Suppressor macrophage (primary cell): ENCODE data around the gene RHOXF1.
"Not testable (repeated sequence)": the region's sequence is repeated elsewhere in the genome, so short reads cannot be mapped to it uniquely, and the experiment has no call there.

Experiments used
- DNase-seq, 4 experiments: peaks; one replicate each; pipeline ENCODE4 v3.0.0-alpha.2; 2020 to 2022
- total RNA-seq, 17 experiments: gene quantifications; one replicate each; lab custom pipeline; 2026; ENCODE audit warnings: mixed read lengths in 6 of 17, inconsistent platforms in 3 of 17; lab: John Stamatoyannopoulos, UW

The RHOXF1 gene, protein sequence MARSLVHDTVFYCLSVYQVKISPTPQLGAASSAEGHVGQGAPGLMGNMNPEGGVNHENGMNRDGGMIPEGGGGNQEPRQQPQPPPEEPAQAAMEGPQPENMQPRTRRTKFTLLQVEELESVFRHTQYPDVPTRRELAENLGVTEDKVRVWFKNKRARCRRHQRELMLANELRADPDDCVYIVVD
- 0 to 2.1 (median 0) reads per million in 17 experiments for total RNA-seq

DNA sequence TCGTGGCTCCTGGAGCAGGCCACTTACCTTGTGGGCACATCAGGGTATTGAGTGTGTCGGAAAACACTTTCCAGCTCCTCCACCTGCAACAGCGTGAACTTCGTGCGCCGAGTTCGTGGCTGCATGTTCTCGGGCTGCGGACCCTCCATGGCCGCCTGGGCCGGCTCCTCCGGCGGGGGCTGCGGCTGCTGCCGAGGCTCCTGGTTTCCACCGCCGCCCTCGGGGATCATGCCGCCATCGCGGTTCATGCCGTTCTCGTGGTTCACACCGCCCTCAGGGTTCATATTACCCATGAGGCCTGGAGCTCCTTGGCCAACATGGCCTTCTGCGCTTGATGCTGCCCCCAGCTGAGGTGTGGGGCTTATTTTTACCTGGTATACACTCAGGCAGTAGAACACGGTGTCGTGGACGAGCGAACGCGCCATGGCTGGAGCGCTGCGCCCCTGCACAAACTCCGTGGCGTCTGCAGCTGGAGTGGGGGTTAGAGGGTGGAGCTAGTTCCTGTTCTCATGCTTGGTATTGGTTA is at the start of gene RHOXF1:
TSS of gene RHOXF1 (minus strand) at position 476 of the 526 bp plus-strand sequence. CDS start at position 425, 51 bp downstream.
- DNase-seq, result no peak

DNA sequence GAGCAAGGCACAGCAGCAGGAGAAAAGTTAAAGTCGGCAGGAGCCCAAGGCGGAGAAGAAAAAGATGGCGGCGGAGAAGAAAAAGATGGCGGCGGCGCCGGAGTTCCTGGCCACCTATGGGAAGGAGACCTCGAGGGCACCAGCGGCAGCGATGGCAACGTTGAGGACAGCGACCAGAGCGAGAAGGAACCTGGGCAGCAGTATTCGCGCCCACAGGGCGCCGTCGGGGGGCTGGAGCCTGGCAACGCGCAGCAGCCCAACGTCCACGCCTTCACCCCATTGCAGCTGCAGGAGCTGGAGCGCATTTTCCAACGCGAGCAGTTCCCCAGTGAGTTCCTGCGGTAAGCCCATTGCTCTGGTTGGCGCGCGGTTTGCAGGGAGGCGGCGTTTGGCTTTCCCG is 43.4 kb upstream of the RHOXF1 start:
- DNase-seq, result not testable (repeated sequence)

DNA sequence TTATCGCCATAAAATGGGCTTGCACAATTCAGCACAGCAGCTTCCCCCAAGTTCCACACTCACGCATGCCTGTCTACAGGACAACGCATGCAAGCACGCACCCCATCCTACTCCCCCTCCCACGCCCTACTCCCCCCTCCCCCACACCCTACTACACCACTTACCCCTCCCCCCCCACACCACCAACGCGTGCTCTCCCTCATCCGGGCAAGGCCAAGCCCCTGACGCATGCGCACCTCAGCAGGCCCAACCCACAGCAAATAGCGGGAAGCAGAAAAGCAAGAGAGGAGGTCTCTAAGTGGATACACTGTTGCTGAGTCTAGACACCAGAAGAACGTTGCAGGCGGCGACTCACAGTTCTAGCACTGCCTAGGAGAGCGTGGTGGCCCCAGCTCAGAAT is 42.6 kb upstream of the RHOXF1 start, which contains the start of gene RHOXF2:
TSS of gene RHOXF2 (plus strand) at position 301 of the 400 bp plus-strand sequence. CDS start 138 bp downstream, outside the sequence.
- not testable (repeated sequence) for DNase-seq

DNA sequence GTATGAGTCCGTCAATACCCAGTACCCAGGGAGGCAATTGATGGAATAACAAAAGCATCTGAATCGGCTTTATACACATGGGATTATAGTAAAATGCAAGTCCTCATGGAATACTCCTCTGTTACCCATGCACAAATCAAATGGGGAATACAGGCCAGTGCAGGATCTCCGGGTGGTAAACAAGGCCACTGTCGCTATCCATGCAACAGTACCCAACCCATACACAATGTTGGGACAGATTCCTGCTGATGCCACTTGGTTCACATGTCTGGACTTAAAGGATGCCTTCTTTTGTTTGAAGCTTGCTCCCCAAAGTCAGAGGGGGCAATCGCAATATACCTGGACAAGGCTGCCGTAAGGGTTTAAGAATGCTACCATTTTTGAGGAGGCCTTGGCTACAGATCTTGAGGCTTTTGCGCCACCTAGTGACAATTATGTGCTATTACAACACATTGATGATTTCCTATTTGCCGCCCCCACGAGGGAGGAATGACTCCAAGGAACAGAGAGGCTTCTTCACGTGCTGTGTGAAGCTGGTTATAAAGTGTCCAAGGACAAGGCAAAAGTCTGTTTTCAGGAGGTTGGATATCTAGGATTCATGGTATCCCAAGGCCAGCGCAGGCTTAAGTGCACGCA is 34.5 kb upstream of the RHOXF1 start:
- not testable (repeated sequence) for DNase-seq

- no peak for DNase-seq
Observed at GRCh38 chrX:120147537-120147936, 31.8 kb upstream of the RHOXF1 start.

DNA sequence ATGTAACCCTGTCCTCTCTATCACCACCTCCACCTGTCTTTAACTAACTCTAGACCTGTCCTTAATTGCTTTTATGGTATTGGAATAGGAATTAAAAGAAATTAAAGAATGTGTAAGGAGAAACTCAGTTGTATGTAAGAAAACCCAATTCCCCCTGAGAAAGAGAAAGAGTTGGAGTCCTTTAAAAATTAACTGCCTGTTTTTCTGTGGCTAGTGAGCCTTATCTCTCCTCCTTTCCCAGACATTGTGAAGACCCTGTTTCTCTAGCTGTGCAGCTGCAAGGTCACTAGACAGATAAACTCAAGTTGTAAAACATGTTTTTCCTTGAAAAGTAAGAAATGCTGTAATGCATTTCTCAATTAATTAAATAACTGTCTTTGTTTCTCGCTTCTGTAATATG is 30.6 kb upstream of the RHOXF1 start:
- not testable (repeated sequence) for DNase-seq

GRCh38 chrX:120145295-120145925 is 29.7 kb upstream of the RHOXF1 start:
- DNase-seq, result no peak

DNA sequence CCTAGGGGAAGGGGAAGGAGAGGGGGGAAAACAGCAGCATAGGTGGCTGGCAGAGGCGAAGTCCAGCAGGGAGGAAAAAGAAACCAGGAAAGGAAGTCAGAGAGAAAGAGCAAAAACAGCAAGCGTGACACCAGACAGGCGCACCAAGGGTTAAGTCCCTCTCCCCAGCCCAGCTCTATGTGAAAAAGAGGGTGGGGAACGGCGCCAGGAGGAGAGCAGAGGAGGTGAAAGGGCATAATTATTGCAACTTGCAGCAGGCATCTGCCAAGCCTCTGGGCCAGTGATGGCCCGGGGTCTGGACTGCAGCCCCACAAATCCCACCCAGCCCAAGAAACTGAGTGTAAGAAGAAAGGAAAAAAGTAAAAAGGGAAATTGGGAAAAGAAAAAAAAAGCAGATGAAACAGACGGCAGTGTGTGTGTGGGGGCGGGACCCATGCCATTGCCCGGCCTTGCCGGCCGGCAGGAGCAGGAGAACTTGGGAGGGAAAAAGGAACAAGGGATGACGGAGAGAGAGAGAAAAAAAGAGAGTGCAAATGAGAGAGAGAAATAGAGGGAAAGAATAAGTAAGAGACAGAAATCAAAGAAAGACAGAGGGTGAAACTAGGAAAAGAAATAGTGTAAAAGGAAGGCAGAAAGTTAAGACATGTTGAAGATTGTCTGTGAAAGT is 28.6 kb upstream of the RHOXF1 start:
- DNase-seq, result peak in 1 of 4 experiments; percentile 4

- DNase-seq, result no peak
Observed at GRCh38 chrX:120140293-120140981, 24.7 kb upstream of the RHOXF1 start.

DNA sequence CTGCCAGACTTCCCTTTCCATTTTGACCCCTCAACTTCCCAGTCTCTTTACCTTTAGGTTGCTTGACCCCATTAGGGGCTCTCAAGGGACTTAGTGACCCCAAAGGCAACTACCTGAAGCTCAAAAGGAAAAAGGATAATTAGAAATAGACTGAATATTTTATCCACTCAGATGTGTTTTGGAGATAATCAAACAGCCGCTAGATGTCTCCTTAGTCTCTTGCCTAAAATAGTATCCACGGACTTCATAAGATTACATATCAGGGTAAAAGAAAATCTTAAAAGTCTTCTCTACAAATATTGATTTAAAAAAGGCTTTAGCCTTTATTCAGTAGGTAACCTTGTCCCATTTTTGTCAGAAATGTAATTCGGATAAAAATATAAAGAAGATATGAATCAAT is 21.7 kb upstream of the RHOXF1 start:
- DNase-seq, result no peak

GRCh38 chrX:120136840-120137239 is 21.1 kb upstream of the RHOXF1 start:
- DNase-seq, result no peak

DNA sequence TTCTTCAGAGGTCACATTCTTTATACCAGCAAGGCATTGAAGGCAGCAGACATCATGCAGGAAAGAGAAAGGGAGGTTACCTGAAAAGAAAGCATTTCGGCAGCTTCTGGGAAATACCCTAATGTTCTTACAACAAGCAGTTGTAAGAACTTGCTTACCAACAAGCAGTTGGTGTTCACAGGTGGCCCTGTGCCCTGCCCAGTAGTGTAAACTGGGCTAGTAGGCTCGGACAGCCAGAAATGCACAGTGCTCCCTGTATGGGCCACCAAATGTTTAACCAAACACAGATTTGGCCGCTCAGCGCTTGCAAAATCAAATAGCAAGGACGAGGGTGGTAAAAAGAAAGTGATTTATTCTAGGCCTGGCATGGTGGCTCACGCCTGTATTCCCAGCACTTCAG is 20.4 kb upstream of the RHOXF1 start:
- DNase-seq, result no peak

DNA sequence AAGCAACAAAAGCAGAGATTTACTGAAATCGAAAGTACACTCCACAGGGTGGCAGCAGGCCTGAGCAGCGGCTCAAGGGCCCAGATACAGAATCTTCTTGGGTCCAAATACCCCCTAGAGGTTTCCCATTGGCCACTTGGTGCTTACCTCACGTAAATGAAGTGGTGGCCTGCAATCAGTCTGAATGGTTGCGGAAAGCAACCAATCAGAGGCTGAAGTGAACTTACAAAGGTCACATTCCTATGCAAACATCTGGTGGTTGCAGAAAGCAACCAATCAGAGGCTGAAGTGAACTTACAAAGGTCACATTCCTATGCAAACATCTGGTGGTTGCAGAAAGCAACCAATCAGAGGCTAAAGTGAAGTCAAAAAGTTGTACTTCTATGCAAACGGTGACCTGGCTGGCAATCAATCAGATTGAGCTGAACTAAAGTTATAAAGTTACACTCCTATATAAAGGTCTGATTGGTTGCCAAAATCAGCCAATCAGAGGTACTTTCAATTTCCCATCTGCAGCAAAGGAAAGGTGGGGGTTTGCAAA is 12.7 kb upstream of the RHOXF1 start:
- not testable (repeated sequence) for DNase-seq

- DNase-seq, result peak in 2 of 4 experiments; percentile 6 to 8
Observed at GRCh38 chrX:120125444-120125843, 9.7 kb upstream of the RHOXF1 start.

DNA sequence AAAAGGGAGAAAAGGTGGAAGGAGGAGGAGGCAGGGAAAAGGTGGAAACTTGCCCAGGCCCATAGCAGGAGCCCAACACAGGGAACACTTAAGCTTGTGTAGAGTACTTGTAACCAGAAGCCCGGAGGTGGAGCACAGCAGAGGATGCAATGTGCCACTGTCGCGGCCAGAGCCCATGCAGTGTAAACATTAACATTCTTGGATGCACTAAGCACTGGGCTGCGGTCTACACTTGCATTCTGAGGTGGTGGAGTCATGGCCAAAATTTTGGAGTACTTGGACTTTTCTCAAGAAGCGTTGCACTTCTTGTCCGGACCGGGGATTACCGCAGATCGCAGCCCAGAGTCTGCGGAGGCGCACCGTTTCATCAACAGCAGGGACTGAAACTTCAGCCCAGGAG is 4.5 kb upstream of the RHOXF1 start:
- no peak for DNase-seq

DNA sequence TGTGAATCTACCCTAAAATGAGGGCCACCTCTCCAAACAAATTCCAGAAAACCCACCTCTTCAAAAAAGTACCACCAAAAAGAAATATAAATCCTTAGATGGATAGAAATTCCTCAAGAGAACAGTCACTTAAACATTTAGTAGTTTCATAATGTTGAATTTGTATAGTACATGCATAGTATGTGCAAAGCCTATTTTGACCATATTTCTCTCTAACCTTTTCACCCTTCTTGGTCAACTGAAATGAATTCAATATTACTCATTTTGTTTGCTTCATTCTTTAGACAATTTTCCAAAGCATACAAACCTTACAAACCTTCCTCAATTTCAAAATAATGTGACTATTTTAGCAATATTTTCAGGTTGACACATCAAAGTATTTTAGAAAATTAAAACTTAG is 4.1 kb downstream of the RHOXF1 start:
- no peak for DNase-seq

- no peak for DNase-seq
Observed at GRCh38 chrX:120109378-120109777, 6.3 kb downstream of the RHOXF1 start.

- DNase-seq, result not testable (repeated sequence)
Observed at GRCh38 chrX:120104707-120105106, 11.0 kb downstream of the RHOXF1 start.

- DNase-seq, result not testable (repeated sequence)
Observed at GRCh38 chrX:120101057-120101456, 14.7 kb downstream of the RHOXF1 start.

DNA sequence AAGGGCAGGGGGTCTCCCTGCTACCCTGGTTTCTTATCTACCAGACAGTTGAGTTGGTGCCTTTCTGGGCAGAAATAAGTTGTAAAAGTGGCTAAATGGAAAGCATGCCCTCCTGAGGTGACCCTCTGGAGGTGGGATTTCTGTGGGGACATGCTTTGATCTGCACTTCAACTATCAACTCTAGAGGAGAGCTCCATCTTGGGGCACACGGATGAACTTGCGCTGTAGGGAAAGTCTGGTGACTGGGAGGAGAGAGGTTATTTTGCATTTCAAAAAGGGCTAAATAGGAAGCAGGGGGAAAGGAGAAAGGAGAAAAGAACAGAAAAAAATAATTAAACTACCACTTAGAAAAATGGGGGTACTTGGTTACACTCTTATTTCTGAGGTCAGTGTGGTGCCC is 25.5 kb downstream of the RHOXF1 start:
- DNase-seq, result no peak

DNA sequence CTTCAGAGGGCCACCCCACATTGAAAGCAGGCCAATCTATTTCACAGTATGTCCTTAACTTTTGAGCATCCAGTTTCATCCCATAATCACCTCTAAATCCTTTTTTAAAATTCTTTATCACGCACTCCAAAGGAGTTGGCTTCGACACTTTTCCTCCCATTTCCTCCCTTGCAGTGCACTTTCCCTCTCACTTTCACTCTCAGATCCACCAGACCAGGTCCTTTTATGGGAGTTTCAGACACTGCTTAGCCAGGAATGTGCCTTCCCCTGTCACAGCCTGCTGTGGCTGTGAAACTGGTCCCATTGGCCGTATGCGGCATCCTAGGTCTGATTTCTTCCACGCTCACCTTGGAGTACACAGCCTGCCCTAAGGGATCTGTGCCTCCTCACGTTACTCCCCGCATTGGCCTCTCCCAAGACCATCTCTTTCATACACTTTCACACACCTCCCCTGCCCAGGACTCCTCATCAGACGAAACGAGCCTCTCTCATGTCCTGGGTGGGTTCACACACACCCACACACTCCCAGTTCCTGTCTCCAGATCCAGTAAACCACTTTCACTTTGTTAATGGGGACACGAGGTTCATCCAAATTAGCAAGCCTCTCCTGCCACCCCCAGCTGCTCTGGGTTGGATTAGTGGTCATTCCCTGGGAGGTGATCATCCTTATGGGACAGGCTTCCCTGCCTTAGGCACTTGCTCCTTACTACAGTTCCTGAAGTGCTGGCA is 28.3 kb downstream of the RHOXF1 start:
- DNase-seq, result peak in 1 of 4 experiments; percentile 7
